Trophoblast cell (in vitro differentiated cells and primary cell): ENCODE data around the gene PRMT1.

ENCODE experiments used
- DNase-seq, 2 donors: peaks; one replicate each; pipeline ENCODE4 v3.0.0-alpha.2; 2016
- H2AFZ ChIP-seq: 2 replicates; pipeline ENCODE4 v1.6.1; 2013; ENCODE audit warnings: low read length, moderate library complexity, mild to moderate bottlenecking; ENCODE audit not compliant: insufficient read depth, poor library complexity
- H2AK5ac ChIP-seq: 2 replicates; pipeline ENCODE4 v1.6.1; 2013; ENCODE audit warnings: mild to moderate bottlenecking, low read length
- H2BK120ac ChIP-seq: 2 replicates; pipeline ENCODE4 v1.6.1; 2013; ENCODE audit warnings: low read length, mild to moderate bottlenecking, moderate library complexity; ENCODE audit not compliant: insufficient read depth, poor library complexity
- H2BK12ac ChIP-seq: 2 replicates; pipeline ENCODE4 v1.6.1; 2013; ENCODE audit warnings: mild to moderate bottlenecking, low read length, moderate library complexity
- H2BK5ac ChIP-seq: 2 replicates; pipeline ENCODE4 v1.6.1; 2013; ENCODE audit warnings: low read length, low read depth, moderate library complexity, mild to moderate bottlenecking; ENCODE audit not compliant: poor library complexity
- H3K14ac ChIP-seq: 2 replicates; pipeline ENCODE4 v1.6.1; 2013; ENCODE audit warnings: mild to moderate bottlenecking, low read length
- H3K18ac ChIP-seq: 2 replicates; pipeline ENCODE4 v1.6.1; 2013; ENCODE audit warnings: mild to moderate bottlenecking, low read length
- H3K23ac ChIP-seq: 2 replicates; pipeline ENCODE4 v1.6.1; 2013; ENCODE audit warnings: low read length
- H3K27ac ChIP-seq: 2 replicates; pipeline ENCODE4 v1.5.1; 2013; ENCODE audit warnings: low read depth, mild to moderate bottlenecking, inconsistent platforms, low read length, moderate library complexity
- H3K27me3 ChIP-seq: 2 replicates; pipeline ENCODE4 v1.6.1; 2013; ENCODE audit warnings: inconsistent platforms, mild to moderate bottlenecking, low read length, moderate library complexity; ENCODE audit not compliant: insufficient read depth
- H3K36me3 ChIP-seq, 2 experiments: 1 replicate in 1 of 2; 2 replicates in 1 of 2; pipeline ENCODE4 v1.6.1; 2013; ENCODE audit warnings: low read length in 2 of 2, mild to moderate bottlenecking in 2 of 2, moderate library complexity in 1 of 2; ENCODE audit not compliant: insufficient read depth in 2 of 2, control insufficient read depth in 1 of 2
- H3K4ac ChIP-seq: 2 replicates; pipeline ENCODE4 v1.6.1; 2013; ENCODE audit warnings: low read depth, mild to moderate bottlenecking, low read length, moderate library complexity
- H3K4me1 ChIP-seq, 2 experiments: 1 replicate in 1 of 2; 2 replicates in 1 of 2; pipeline ENCODE4 v1.6.1; 2013; ENCODE audit warnings: low read length in 2 of 2, mild to moderate bottlenecking in 2 of 2, moderate library complexity in 1 of 2; ENCODE audit not compliant: insufficient read depth in 2 of 2, control insufficient read depth in 1 of 2
- H3K4me2 ChIP-seq: 2 replicates; pipeline ENCODE4 v1.6.1; 2013; ENCODE audit warnings: inconsistent platforms, mild to moderate bottlenecking, low read length, moderate library complexity
- H3K4me3 ChIP-seq: 2 replicates; pipeline ENCODE4 v1.5.1; 2013; ENCODE audit warnings: mild to moderate bottlenecking, low read depth, low read length, inconsistent platforms
- H3K79me1 ChIP-seq: one replicate; pipeline ENCODE4 v1.6.1; 2013; ENCODE audit warnings: low read length
- H3K79me2 ChIP-seq: 2 replicates; pipeline ENCODE4 v1.6.1; 2013; ENCODE audit warnings: low read length, mild to moderate bottlenecking; ENCODE audit not compliant: control insufficient read depth, insufficient read depth, poor library complexity
- H3K9ac ChIP-seq: 2 replicates; pipeline ENCODE4 v1.6.1; 2013; ENCODE audit warnings: mild to moderate bottlenecking, low read length
- H3K9me3 ChIP-seq: 2 replicates; pipeline ENCODE4 v1.6.1; 2013; ENCODE audit warnings: low read depth, mild to moderate bottlenecking, control low read depth, inconsistent platforms, low read length; ENCODE audit not compliant: insufficient read depth
- H4K12ac ChIP-seq: 2 replicates; pipeline ENCODE4 v1.6.1; 2013; ENCODE audit warnings: low read depth, mild to moderate bottlenecking, low read length, moderate library complexity
- H4K8ac ChIP-seq: 2 replicates; pipeline ENCODE4 v1.6.1; 2013; ENCODE audit warnings: low read depth, mild to moderate bottlenecking, low read length, moderate library complexity
- H4K91ac ChIP-seq: one replicate; pipeline ENCODE4 v1.6.1; 2013; ENCODE audit warnings: low read depth, mild to moderate bottlenecking, low read length, moderate library complexity
- WGBS: extraction: QIAGEN DNeasy Blood & Tissue Kit; methylation state at CpG from one replicate; pipeline ENCODE4 v1.1.7; 2013; ENCODE audit warnings: missing lambda C conversion rate; ENCODE audit not compliant: insufficient read length, insufficient coverage; ENCODE audit errors: extremely low coverage; 5-methylcytosine and 5-hydroxymethylcytosine counted together

Gene PRMT1

GRCh38 chr19:49641688-49642491, 35.2 kb upstream of the PRMT1 start, which contains the start of gene SCAF1:
Gene SCAF1, plus strand, starts transcription at chr19:49642209. Its CDS starts 2,818 bp downstream, at chr19:49645027.
- peaks cover 25% of the 10 kb centered on the region in 2 experiments for H3K36me3 ChIP-seq
- peak within 1 kb of the TSS; percentile 85 for H3K4me2 ChIP-seq
- peak within 1 kb of the TSS; percentile 86 for H2BK12ac ChIP-seq
- no peak within 1 kb of the TSS for H3K23ac ChIP-seq
- H4K12ac ChIP-seq: peak within 1 kb of the TSS; percentile 92
- peak within 1 kb of the TSS; percentile 89 for H3K4me3 ChIP-seq
- H2AK5ac ChIP-seq: peak within 1 kb of the TSS; percentile 97
- H3K79me2 ChIP-seq: peaks cover 18% of the 10 kb centered on the region
- H2BK5ac ChIP-seq: peak within 1 kb of the TSS; percentile 98
- peak within 1 kb of the TSS; percentile 97 for H3K14ac ChIP-seq
- peak; percentile 99 for DNase-seq
- H3K27me3 ChIP-seq: no peaks in the 10 kb centered on the region
- H4K8ac ChIP-seq: peak within 1 kb of the TSS; percentile 93
- peaks cover 23% of the 10 kb centered on the region for H3K79me1 ChIP-seq
- WGBS: no CpG with 5 or more reads among the region's 87 CpGs
- H2AFZ ChIP-seq: peak within 1 kb of the TSS; percentile 21
- no peaks in the 10 kb centered on the region for H3K9me3 ChIP-seq
- H2BK120ac ChIP-seq: peak within 1 kb of the TSS; percentile 98
- H3K27ac ChIP-seq: peak within 1 kb of the TSS; percentile 100
- peaks cover 10 to 30% of the 10 kb centered on the region in 2 experiments for H3K4me1 ChIP-seq
- H3K4ac ChIP-seq: peak within 1 kb of the TSS; percentile 96
- peak within 1 kb of the TSS; percentile 99 for H4K91ac ChIP-seq
- peak within 1 kb of the TSS; percentile 74 for H3K18ac ChIP-seq
- H3K9ac ChIP-seq: peak within 1 kb of the TSS; percentile 97

GRCh38 chr19:49642492-49643035, 34.5 kb upstream of the PRMT1 start:
- peak overlapping the region; percentile 88 for H2BK5ac ChIP-seq
- peak overlapping the region; percentile 67 for H3K18ac ChIP-seq
- no peaks in the 10 kb centered on the region for H3K27me3 ChIP-seq
- H2AK5ac ChIP-seq: peak overlapping the region; percentile 97
- H3K9me3 ChIP-seq: no peaks in the 10 kb centered on the region
- peak overlapping the region; percentile 89 for H3K4me3 ChIP-seq
- no peak overlapping the region for H3K23ac ChIP-seq
- H4K12ac ChIP-seq: peak overlapping the region; percentile 78
- peaks cover 31 to 32% of the 10 kb centered on the region in 2 experiments for H3K36me3 ChIP-seq
- peak in 1 of 2 donors; percentile 44 for DNase-seq
- H3K27ac ChIP-seq: peak overlapping the region; percentile 96
- H2BK12ac ChIP-seq: no peak overlapping the region
- H3K9ac ChIP-seq: peak overlapping the region; percentile 97
- peak overlapping the region; percentile 93 for H4K8ac ChIP-seq
- H3K4me2 ChIP-seq: peak overlapping the region; percentile 85
- H4K91ac ChIP-seq: peak overlapping the region; percentile 93
- H3K4ac ChIP-seq: peak overlapping the region; percentile 96
- peaks cover 23% of the 10 kb centered on the region for H3K79me1 ChIP-seq
- no CpG with 5 or more reads among the region's 5 CpGs for WGBS
- H2BK120ac ChIP-seq: peak overlapping the region; percentile 92
- H3K79me2 ChIP-seq: peaks cover 18% of the 10 kb centered on the region
- peaks cover 10 to 30% of the 10 kb centered on the region in 2 experiments for H3K4me1 ChIP-seq
- H2AFZ ChIP-seq: peak overlapping the region; percentile 21
- H3K14ac ChIP-seq: peak overlapping the region; percentile 97

- Histone ChIP-seq H3K27me3 (no peaks in the 10 kb centered on the region), H3K79me1 (peaks cover 23% of the 10 kb centered on the region), H2AK5ac (no peak overlapping the region), H3K14ac (no peak overlapping the region), H3K4me3 (no peak overlapping the region), H2AFZ (no peak overlapping the region), H3K9me3 (no peaks in the 10 kb centered on the region), H2BK5ac (no peak overlapping the region), H3K27ac (no peak overlapping the region), H3K79me2 (peaks cover 18% of the 10 kb centered on the region), H3K4me1 (peaks cover 6 to 22% of the 10 kb centered on the region in 2 experiments), H3K4me2 (peak overlapping the region; percentile 25), H2BK120ac (no peak overlapping the region), H4K91ac (no peak overlapping the region), H2BK12ac (no peak overlapping the region), H3K9ac (peak overlapping the region; percentile 54), H4K8ac (no peak overlapping the region), H3K36me3 (peaks cover 32 to 35% of the 10 kb centered on the region in 2 experiments), H4K12ac (no peak overlapping the region), H3K23ac (no peak overlapping the region), H3K18ac (no peak overlapping the region), H3K4ac (peak overlapping the region; percentile 93)
- no peak for DNase-seq
- no CpG with 5 or more reads among the region's 2 CpGs for WGBS
Measured at GRCh38 chr19:49643466-49643865, 33.6 kb upstream of the PRMT1 start.

GRCh38 chr19:49645592-49645991, 31.5 kb upstream of the PRMT1 start:
- H2BK12ac ChIP-seq: no peak overlapping the region

More at GRCh38 chr19:49645592-49645991, 31.5 kb upstream of the PRMT1 start:
- Histone ChIP-seq H4K12ac (no peak overlapping the region), H2BK5ac (no peak overlapping the region), H3K4me1 (peaks cover 3 to 13% of the 10 kb centered on the region in 2 experiments), H3K27me3 (no peaks in the 10 kb centered on the region), H3K4ac (no peak overlapping the region), H3K9me3 (no peaks in the 10 kb centered on the region), H2BK120ac (no peak overlapping the region), H2AK5ac (no peak overlapping the region), H2AFZ (no peak overlapping the region), H3K27ac (no peak overlapping the region), H3K79me1 (peaks cover 15% of the 10 kb centered on the region), H4K91ac (no peak overlapping the region), H3K14ac (no peak overlapping the region), H3K23ac (no peak overlapping the region), H3K9ac (no peak overlapping the region), H3K79me2 (peaks cover 16% of the 10 kb centered on the region), H4K8ac (no peak overlapping the region), H3K4me3 (no peak overlapping the region), H3K18ac (no peak overlapping the region), H3K36me3 (peaks cover 47 to 48% of the 10 kb centered on the region in 2 experiments), H3K4me2 (no peak overlapping the region)
- WGBS: no CpG with 5 or more reads among the region's 11 CpGs
- DNase-seq: no peak
